Adrenal gland (tissue), 12 donors: ENCODE data around the gene NELFA. TPM values are rescaled to one million over a fixed set of nuclear protein-coding genes. Genes with fewer than 3 reads are reported as not detected.

ENCODE experiments used
- DNase-seq, 7 donors: peaks; one replicate each; pipeline ENCODE4 v3.0.0-alpha.2; 2019 to 2020
- H3K27ac ChIP-seq, 5 donors: fragments of 200-600 bp; sonication (generic) in 4 of 5; 1 replicate in 3 of 5; 2 replicates in 2 of 5; pipeline versions ENCODE4 v1.5.1 to v1.8.0; 2016 to 2020; ENCODE audit warnings: mild to moderate bottlenecking in 1 of 5
- H3K27me3 ChIP-seq: fragments of 200-600 bp; 2 replicates; pipeline ENCODE4 v1.8.0; 2021
- H3K36me3 ChIP-seq, 2 donors: fragments of 200-600 bp; replicated peaks in 1 of 2; 1 replicate in 1 of 2; 2 replicates in 1 of 2; pipeline versions ENCODE4 v1.5.1 to v1.8.0; 2018 to 2022
- H3K4me1 ChIP-seq, 2 donors: fragments of 200-600 bp; replicated peaks in 1 of 2; 1 replicate in 1 of 2; 2 replicates in 1 of 2; pipeline versions ENCODE4 v1.5.1 to v1.8.0; 2018 to 2021
- H3K4me3 ChIP-seq, 4 donors: fragments of 200-600 bp; sonication (generic) in 3 of 4; one replicate each; pipeline ENCODE4 v1.5.1; 2016 to 2018
- H3K9me3 ChIP-seq, 3 donors: fragments of 200-600 bp; sonication (generic) in 1 of 3; replicated peaks in 1 of 3; 1 replicate in 2 of 3; 2 replicates in 1 of 3; pipeline versions ENCODE4 v1.5.1 to v1.8.0; 2016 to 2021
- CTCF ChIP-seq, 6 experiments: fragments of 450-650 bp in 4 of 6; fragments of 200-600 bp in 2 of 6; sonication (generic) in 1 of 6; IDR thresholded peaks; 1 replicate in 5 of 6; 2 replicates in 1 of 6; pipeline versions ENCODE4 v1.5.1 to v1.8.0; 2016 to 2021; ENCODE audit warnings: antibody characterized with exemption in 6 of 6, mild to moderate bottlenecking in 2 of 6, moderate library complexity in 1 of 6
- POLR2A ChIP-seq, 2 donors: fragments of 450-650 bp; IDR thresholded peaks; one replicate each; pipeline ENCODE4 v1.6.1; 2017; ENCODE audit warnings: antibody characterized with exemption in 2 of 2, mild to moderate bottlenecking in 2 of 2, moderate library complexity in 1 of 2
- WGBS, 4 donors: extraction: QIAGEN DNeasy Blood & Tissue Kit in 2 of 4; methylation state at CpG; one replicate each; pipeline versions ENCODE4 v1.1.5 to v1.1.7; 2013 to 2017; 5-methylcytosine and 5-hydroxymethylcytosine counted together
- intact Hi-C, 2 donors: fragments of 100-400 bp; cut with DNase I; formaldehyde crosslinking; loops; one replicate each; pipeline versions ENCODE4 v1.14.1 to v1.15.0; 2022 to 2023
- polyA plus RNA-seq, 3 donors: library from polyadenylated mRNA; stranded (reverse); fragments of 200-250 nt in 2 of 3; fragments of 350-450 nt in 1 of 3; fragmentation: Illumina TruSeq in 1 of 3; extraction: RNeasy Lipid Tissue Mini Kit (QIAGEN cat#74804) in 1 of 3; gene quantifications; one replicate each; pipeline ENCODE4 v1.2.3, GENCODE V29; 2013 to 2014
- total RNA-seq, 9 donors: library from RNA; depleted of rRNA in 4 of 9; stranded (reverse); fragments of >200 nt in 4 of 9; fragments of 120-200 nt in 1 of 9; fragmentation: NEBNext Ultra II Directional in 1 of 9; extraction: Animal tissue kit (Norgen Biotek cat#: 25700) in 1 of 9; gene quantifications; one replicate each; pipeline versions ENCODE4 v1.1.0 to v1.2.4, GENCODE V29; 2013 to 2023
- donor health status: healthy with polysubstance abuse.
- donor health status: Bipolar disorder and iron deficiency.
- donor health status: DM: yes; HTN: yes; CAD: no.
- donor health status: DM: no; HTN: no; CAD: no.
- donor health status: DM: no; HTN: no; CAD: no.
- donor health status: DM: yes; HTN: yes; CAD: no.

The NELFA gene
- total and polyA plus RNA-seq, 12 donors, result 8.5 to 55.2 (median 25.6) TPM

- Histone ChIP-seq H3K27ac (peak overlapping the region in 1 of 5 donors; percentile 11), H3K9me3 (no peaks in the 10 kb centered on the region), H3K36me3 (peaks cover 0 to 84% of the 10 kb centered on the region in 2 donors), H3K27me3 (no peaks in the 10 kb centered on the region), H3K4me3 (no peak overlapping the region), H3K4me1 (peaks cover 0 to 8% of the 10 kb centered on the region in 2 donors)
- intact Hi-C loops, result no loop called here
- DNase-seq, result no peak
- WGBS, 4 donors, result 86 to 92% (median 89%) methylated on average over 12 to 16 of the region's 16 CpGs
- TF ChIP-seq POLR2A (IDR thresholded peaks at IDR 0.05) (no peak), CTCF (IDR thresholded peaks at IDR 0.05) (no peak)
These were observed 26.4 kb downstream of the NELFA start for GRCh38 chr4:1982124-1983052.

DNA sequence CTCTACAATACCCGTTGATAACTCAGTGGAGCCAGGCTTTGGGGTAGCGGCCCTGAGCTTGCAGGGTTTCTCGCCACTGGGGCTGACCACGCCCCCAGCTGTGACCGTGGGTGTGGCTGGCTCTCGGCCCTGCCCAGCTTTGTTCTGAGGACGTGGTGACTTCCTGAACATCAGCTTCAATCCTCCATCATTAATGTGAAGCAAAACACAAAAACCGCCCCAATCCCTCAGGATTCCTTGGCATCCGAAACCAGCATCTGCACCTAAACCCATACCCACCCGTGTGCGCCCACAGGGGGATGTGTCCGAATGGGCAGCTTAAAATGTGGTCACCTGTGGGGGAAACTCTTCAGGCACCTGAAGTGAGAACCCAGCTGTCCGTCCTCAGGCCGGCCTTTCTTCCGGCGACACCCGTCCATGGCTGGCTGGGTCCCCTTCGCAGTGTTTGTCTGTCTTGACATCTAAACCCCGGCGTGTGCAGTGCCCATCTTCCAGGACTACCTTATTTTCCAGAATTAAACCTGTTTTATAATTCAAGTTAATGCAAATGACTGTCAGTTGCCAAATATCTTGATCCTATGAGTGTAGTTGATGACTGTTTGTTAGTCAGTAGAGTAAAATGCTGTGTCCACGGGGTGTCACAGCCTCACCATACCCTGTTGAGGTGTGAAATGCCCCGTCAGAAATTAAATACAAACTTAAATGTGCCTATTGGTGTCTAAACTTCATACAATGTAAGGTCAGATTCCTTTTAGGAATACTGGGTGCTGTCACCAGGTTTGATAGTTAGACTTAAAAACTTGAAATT lies 27.3 kb downstream of the NELFA start:
- no peak for DNase-seq
- Histone ChIP-seq H3K4me3 (no peak overlapping the region), H3K27ac (no peak overlapping the region), H3K36me3 (peaks cover 0 to 78% of the 10 kb centered on the region in 2 donors), H3K4me1 (peaks cover 0 to 8% of the 10 kb centered on the region in 2 donors), H3K27me3 (no peaks in the 10 kb centered on the region), H3K9me3 (no peaks in the 10 kb centered on the region)
- TF ChIP-seq CTCF (IDR thresholded peaks at IDR 0.05) (no peak), POLR2A (IDR thresholded peaks at IDR 0.05) (no peak)
- intact Hi-C loops, result no loop called here
- WGBS, 4 donors, result 86 to 93% (median 89%) methylated on average over 22 of the region's 22 CpGs

DNA sequence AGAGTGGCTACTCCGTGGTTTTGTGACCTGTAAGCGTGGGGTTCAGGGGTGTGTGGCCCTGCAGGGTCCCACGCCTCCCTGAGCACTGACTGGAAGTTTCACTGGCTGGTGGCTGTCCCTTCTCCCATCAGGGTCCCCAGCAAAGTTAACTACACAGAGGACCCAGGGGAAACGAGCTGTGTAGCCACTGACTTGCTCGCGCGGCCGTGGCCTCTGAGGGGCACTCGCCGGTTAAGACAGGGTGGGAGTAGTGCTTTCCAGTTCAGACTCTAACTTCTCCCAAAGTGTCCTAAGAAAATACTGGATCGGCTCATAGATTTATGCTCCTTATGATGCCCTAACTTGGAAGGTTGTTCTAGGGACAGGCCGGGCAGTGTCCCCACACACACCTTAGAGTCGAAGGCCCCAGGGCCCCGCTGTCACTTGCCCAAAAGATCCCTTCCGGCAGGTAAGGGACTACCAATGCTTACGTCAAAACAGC lies 28.2 kb downstream of the NELFA start:
- DNase-seq, result no peak
- Histone ChIP-seq H3K9me3 (no peaks in the 10 kb centered on the region), H3K4me3 (no peak overlapping the region), H3K36me3 (peaks cover 0 to 76% of the 10 kb centered on the region in 2 donors), H3K27me3 (no peaks in the 10 kb centered on the region), H3K4me1 (peaks cover 0 to 8% of the 10 kb centered on the region in 2 donors), H3K27ac (no peak overlapping the region)
- intact Hi-C loops, result no loop called here
- 93 to 97% (median 95%) methylated on average over 12 to 16 of the region's 16 CpGs for WGBS, 4 donors
- TF ChIP-seq CTCF (IDR thresholded peaks at IDR 0.05) (no peak), POLR2A (IDR thresholded peaks at IDR 0.05) (no peak)
